ENCODE measurements around the gene CALCOCO2. TPM values are rescaled to one million over a fixed set of nuclear protein-coding genes. Genes with fewer than 3 reads are reported as not detected.
"Not testable (repeated sequence)": the region's sequence is repeated elsewhere in the genome, so short reads cannot be mapped to it uniquely, and the experiment has no call there.

The CALCOCO2 gene
- total RNA-seq, 2 donors from 2014 or later: 63.6 to 123 TPM

GRCh38 chr17:48816774-48817590 lies 13.9 kb upstream of the CALCOCO2 start, which contains the start of gene TTLL6:
TSS of gene TTLL6 (minus strand) at chr17:48817229. CDS start at chr17:48817072, 157 bp downstream.
- Mint-ChIP-seq H3K27ac (no peak within 1 kb of the TSS), H3K36me3 (no peaks in the 10 kb centered on the region), H3K9me3 (no peaks in the 10 kb centered on the region)
- DNase-seq (ENCODE audit: low spot score in 2 of 2) (peak; percentile 61 to 69), ATAC-seq (peak; percentile 92 to 97)

GRCh38 chr17:48818361-48818841 lies 12.4 kb upstream of the CALCOCO2 start:
- H3K9me3 Mint-ChIP-seq: no peaks in the 10 kb centered on the region
- ATAC-seq: no peak
- H3K27ac Mint-ChIP-seq: no peak overlapping the region
- no peak for DNase-seq (ENCODE audit: low spot score in 2 of 2)
- no peaks in the 10 kb centered on the region for H3K36me3 Mint-ChIP-seq

DNA sequence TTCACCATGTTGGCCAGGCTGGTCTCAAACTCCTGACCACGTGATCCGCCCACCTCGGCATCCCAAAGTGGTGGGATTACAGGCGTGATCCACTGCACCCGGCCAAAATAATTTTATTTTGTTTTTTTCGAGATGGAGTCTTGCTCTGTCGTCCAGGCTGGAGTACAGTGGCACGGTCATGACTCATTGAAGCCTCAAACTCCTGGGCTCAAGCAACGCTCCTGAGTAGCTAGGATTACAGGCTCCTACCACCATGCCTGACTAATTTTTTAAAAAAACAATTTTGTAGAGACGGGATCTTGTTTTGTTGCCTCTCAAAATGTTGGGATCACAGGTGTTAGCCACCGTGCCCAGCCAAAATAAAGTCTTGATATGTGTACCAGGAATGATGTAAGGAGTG lies 11.4 kb upstream of the CALCOCO2 start:
- DNase-seq (ENCODE audit: low spot score in 2 of 2): no peak
- Mint-ChIP-seq H3K36me3 (no peaks in the 10 kb centered on the region), H3K9me3 (no peaks in the 10 kb centered on the region), H3K27ac (no peak overlapping the region)
- no peak for ATAC-seq

GRCh38 chr17:48820936-48821335 lies 9.9 kb upstream of the CALCOCO2 start:
- not testable (repeated sequence) for DNase-seq (ENCODE audit: low spot score in 2 of 2); H3K36me3 Mint-ChIP-seq; H3K9me3 Mint-ChIP-seq; H3K27ac Mint-ChIP-seq; ATAC-seq

GRCh38 chr17:48825446-48826381 lies 5.1 kb upstream of the CALCOCO2 start:
- ATAC-seq (no peak), DNase-seq (ENCODE audit: low spot score in 2 of 2) (no peak)
- Mint-ChIP-seq H3K9me3 (no peaks in the 10 kb centered on the region), H3K36me3 (no peaks in the 10 kb centered on the region), H3K27ac (no peak overlapping the region)

- ATAC-seq (no peak), DNase-seq (ENCODE audit: low spot score in 2 of 2) (no peak)
- Mint-ChIP-seq H3K9me3 (no peaks in the 10 kb centered on the region), H3K27ac (peak overlapping the region; percentile 85 to 97), H3K36me3 (peaks cover 0 to 7% of the 10 kb centered on the region in 2 donors)
These were observed 681 bp downstream of the CALCOCO2 start for GRCh38 chr17:48831549-48831883.

GRCh38 chr17:48834973-48835372 lies 4.1 kb downstream of the CALCOCO2 start:
- no peaks in the 10 kb centered on the region for H3K9me3 Mint-ChIP-seq
- no peak overlapping the region for H3K27ac Mint-ChIP-seq
- ATAC-seq (no peak), DNase-seq (ENCODE audit: low spot score in 2 of 2) (no peak)
- peaks cover 0 to 8% of the 10 kb centered on the region in 2 donors for H3K36me3 Mint-ChIP-seq

DNA sequence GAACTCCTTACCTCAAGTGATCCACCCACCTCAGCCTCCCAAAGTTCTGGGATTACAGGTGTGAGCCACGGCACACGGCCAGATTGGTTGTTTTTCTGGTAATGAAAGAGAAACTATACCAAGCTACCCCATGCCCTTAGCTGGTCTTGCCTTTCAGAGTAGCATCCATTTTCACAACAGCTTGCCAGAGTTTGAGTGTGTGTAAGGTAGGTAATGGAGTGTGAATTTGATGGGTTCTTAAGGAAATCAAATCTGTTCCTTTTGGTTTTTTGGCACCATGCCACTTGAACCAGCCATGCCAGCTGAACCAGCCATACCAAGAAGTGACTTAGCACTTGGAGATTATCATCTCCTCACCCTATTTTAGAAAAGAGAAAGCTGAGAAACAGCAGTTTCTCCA lies 5.1 kb downstream of the CALCOCO2 start:
- DNase-seq (ENCODE audit: low spot score in 2 of 2) (no peak), ATAC-seq (no peak)
- peaks cover 0 to 8% of the 10 kb centered on the region in 2 donors for H3K36me3 Mint-ChIP-seq
- no peak overlapping the region for H3K27ac Mint-ChIP-seq
- no peaks in the 10 kb centered on the region for H3K9me3 Mint-ChIP-seq

GRCh38 chr17:48837458-48837857 lies 6.6 kb downstream of the CALCOCO2 start:
- H3K36me3 Mint-ChIP-seq; H3K9me3 Mint-ChIP-seq; DNase-seq (ENCODE audit: low spot score in 2 of 2): not testable (repeated sequence)
- ATAC-seq: peak; percentile 52 to 65
- H3K27ac Mint-ChIP-seq: peak overlapping the region; percentile 9 to 65

GRCh38 chr17:48840441-48840840 lies 9.6 kb downstream of the CALCOCO2 start:
- Mint-ChIP-seq H3K9me3 (no peaks in the 10 kb centered on the region), H3K36me3 (peaks cover 8 to 15% of the 10 kb centered on the region in 2 donors), H3K27ac (no peak overlapping the region)
- ATAC-seq (no peak), DNase-seq (ENCODE audit: low spot score in 2 of 2) (no peak)

- ATAC-seq (peak; percentile 95 to 97), DNase-seq (ENCODE audit: low spot score in 2 of 2) (peak in 1 of 2 donors; percentile 29)
- H3K27ac Mint-ChIP-seq: peak overlapping the region in 1 of 2 donors; percentile 68
- H3K9me3 Mint-ChIP-seq: no peaks in the 10 kb centered on the region
- peaks cover 8 to 9% of the 10 kb centered on the region in 2 donors for H3K36me3 Mint-ChIP-seq
These were observed 10.6 kb downstream of the CALCOCO2 start for GRCh38 chr17:48841395-48841831.

GRCh38 chr17:48842746-48843145 lies 11.9 kb downstream of the CALCOCO2 start:
- ATAC-seq (no peak), DNase-seq (ENCODE audit: low spot score in 2 of 2) (no peak)
- Mint-ChIP-seq H3K27ac (no peak overlapping the region), H3K36me3 (peaks cover 7 to 8% of the 10 kb centered on the region in 2 donors), H3K9me3 (no peaks in the 10 kb centered on the region)

GRCh38 chr17:48843187-48843900 lies 12.5 kb downstream of the CALCOCO2 start:
- no peak for DNase-seq (ENCODE audit: low spot score in 2 of 2)
- Mint-ChIP-seq H3K36me3 (peaks cover 8 to 13% of the 10 kb centered on the region in 2 donors), H3K27ac (no peak overlapping the region)

DNA sequence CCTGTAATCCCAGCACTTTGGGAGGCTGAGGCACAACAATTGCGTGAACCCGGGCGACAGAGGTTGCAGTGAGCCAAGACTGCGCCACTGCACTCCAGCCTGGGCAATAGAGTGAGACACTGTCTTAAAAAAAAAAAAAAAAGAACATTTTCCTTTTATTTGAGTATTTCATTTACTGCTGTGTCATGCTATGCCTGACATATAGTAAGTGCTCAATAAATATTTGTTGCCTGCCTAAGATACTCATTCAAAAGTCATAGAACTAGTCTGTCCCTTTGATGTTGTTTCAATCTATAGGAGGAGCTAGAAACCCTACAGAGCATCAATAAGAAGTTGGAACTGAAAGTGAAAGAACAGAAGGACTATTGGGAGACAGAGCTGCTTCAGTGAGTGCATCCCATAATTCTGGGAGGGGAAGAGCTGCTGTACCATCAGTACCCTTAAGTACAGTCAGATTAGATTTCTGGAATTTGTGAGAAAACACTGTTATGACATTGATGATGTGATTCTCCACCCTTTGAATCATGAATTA lies 20.0 kb downstream of the CALCOCO2 start:
- peaks cover 0 to 15% of the 10 kb centered on the region in 2 donors for H3K36me3 Mint-ChIP-seq
- H3K9me3 Mint-ChIP-seq: no peaks in the 10 kb centered on the region
- ATAC-seq (peak in 1 of 2 donors; percentile 34), DNase-seq (ENCODE audit: low spot score in 2 of 2) (no peak)
- no peak overlapping the region for H3K27ac Mint-ChIP-seq

More at GRCh38 chr17:48843187-48843900, 12.5 kb downstream of the CALCOCO2 start:
- no peaks in the 10 kb centered on the region for H3K9me3 Mint-ChIP-seq
- ATAC-seq: no peak

DNA sequence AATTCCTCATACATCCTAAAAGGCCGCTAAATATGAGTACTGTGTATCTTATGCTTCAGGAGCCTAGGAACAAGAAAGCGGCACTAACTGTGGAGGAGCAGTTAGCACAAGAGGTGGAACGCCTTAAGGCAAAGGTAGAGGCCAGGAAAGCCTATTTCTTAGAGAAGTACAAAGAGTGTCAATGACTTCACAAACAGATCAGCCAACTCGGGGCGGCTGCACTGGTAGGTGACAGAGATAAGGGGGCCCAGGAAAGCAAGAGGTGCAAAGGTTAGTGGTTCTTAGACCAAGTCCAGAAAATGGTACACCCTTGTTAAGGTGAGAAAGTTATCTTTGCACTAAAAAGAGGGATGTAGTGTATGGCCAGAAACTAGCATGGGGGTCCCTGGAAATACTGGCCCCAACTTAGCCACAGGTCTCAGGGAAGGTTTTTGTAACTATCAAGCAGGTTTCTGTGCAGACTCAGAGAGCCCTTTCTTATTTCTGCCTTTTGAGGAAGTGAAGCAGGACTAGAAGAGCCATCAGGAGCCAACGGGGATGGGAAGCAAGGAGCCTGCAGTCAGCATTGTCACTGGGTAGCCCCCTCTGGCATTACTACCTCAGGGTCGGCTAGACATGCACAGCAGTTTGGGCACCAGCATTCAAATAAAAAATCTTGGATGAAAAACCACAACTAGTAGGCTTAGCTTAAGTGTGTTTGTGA lies 24.1 kb downstream of the CALCOCO2 start:
- ATAC-seq (no peak), DNase-seq (ENCODE audit: low spot score in 2 of 2) (no peak)
- Mint-ChIP-seq H3K9me3 (no peaks in the 10 kb centered on the region), H3K27ac (no peak overlapping the region), H3K36me3 (no peaks in the 10 kb centered on the region)
